Fibroblast of lung (primary cell): ENCODE data around the gene COX5B. TPM values are rescaled to one million over a fixed set of nuclear protein-coding genes. Genes with fewer than 3 reads are reported as not detected.
"Not testable (repeated sequence)": the region's sequence is repeated elsewhere in the genome, so short reads cannot be mapped to it uniquely, and the experiment has no call there.

Experiments used
- DNase-seq, 2 donors: peaks; one replicate each; pipeline versions ENCODE4 v3.0.0 to v3.0.0-alpha.2; 2010; ENCODE audit warnings: low read depth in 2 of 2
- H2AFZ ChIP-seq: 2 replicates; pipeline ENCODE4 v1.5.1; 2012; ENCODE audit warnings: low read length, control low read depth, inconsistent platforms
- H3K27ac ChIP-seq: 2 replicates; pipeline ENCODE4 v1.5.1; 2011; ENCODE audit warnings: low read length, control low read depth; ENCODE audit not compliant: insufficient read depth
- H3K27me3 ChIP-seq: 2 replicates; pipeline ENCODE4 v1.5.1; 2011; ENCODE audit warnings: mild to moderate bottlenecking, low read length; ENCODE audit not compliant: control insufficient read depth, insufficient read depth
- H3K36me3 ChIP-seq: 2 replicates; pipeline ENCODE4 v1.5.1; 2011; ENCODE audit warnings: low read length; ENCODE audit not compliant: control insufficient read depth, insufficient read depth
- H3K4me1 ChIP-seq: 2 replicates; pipeline ENCODE4 v1.5.1; 2011; ENCODE audit warnings: low read length; ENCODE audit not compliant: control insufficient read depth, insufficient read depth; ENCODE audit errors: extremely low read depth
- H3K4me2 ChIP-seq: 2 replicates; pipeline ENCODE4 v1.5.1; 2011; ENCODE audit warnings: low read length, control low read depth; ENCODE audit not compliant: insufficient read depth; ENCODE audit errors: extremely low read depth
- H3K4me3 ChIP-seq, 4 experiments: fragments of 200-600 bp in 1 of 4; sonication (generic) in 1 of 4; replicated peaks in 1 of 4; 2 replicates each; pipeline ENCODE4 v1.5.1; 2011 to 2016; ENCODE audit warnings: low read length in 4 of 4, low read depth in 3 of 4, mild to moderate bottlenecking in 3 of 4, control low read depth in 2 of 4, inconsistent platforms in 1 of 4, mixed read lengths in 1 of 4; ENCODE audit not compliant: insufficient read depth in 1 of 4; ENCODE audit errors: control extremely low read depth in 1 of 4
- H3K79me2 ChIP-seq: 2 replicates; pipeline ENCODE4 v1.5.1; 2012; ENCODE audit warnings: mild to moderate bottlenecking, low read length, inconsistent platforms; ENCODE audit not compliant: control insufficient read depth, insufficient read depth
- H3K9ac ChIP-seq: 2 replicates; pipeline ENCODE4 v1.5.1; 2011; ENCODE audit warnings: mild to moderate bottlenecking, low read length, control low read depth; ENCODE audit not compliant: insufficient read depth
- H3K9me3 ChIP-seq: 2 replicates; pipeline ENCODE4 v1.5.1; 2012; ENCODE audit warnings: low read depth, low read length; ENCODE audit not compliant: control insufficient read depth, insufficient read depth
- H4K20me1 ChIP-seq: 2 replicates; pipeline ENCODE4 v1.5.1; 2011; ENCODE audit warnings: low read length; ENCODE audit not compliant: control insufficient read depth, insufficient read depth; ENCODE audit errors: extremely low read depth
- CTCF ChIP-seq, 2 donors: IDR thresholded peaks in 1 of 2; conservative IDR thresholded peaks in 1 of 2; 1 replicate in 1 of 2; 2 replicates in 1 of 2; pipeline ENCODE4 v1.5.1; 2011 to 2012; ENCODE audit warnings: low read length in 2 of 2, control low read depth in 1 of 2, inconsistent platforms in 1 of 2, low read depth in 1 of 2, mild to moderate bottlenecking in 1 of 2
- EZH2 ChIP-seq: IDR thresholded peaks from 2 replicates; pipeline ENCODE4 v1.5.1; 2012; ENCODE audit warnings: low read length, control low read depth, mild to moderate bottlenecking; ENCODE audit errors: missing control alignments
- polyA plus RNA-seq, 2 donors: library from polyadenylated mRNA; depleted of rRNA in 1 of 2; stranded (reverse) in 1 of 2; unstranded in 1 of 2; fragments of >200 nt; gene quantifications; 2 replicates each; pipeline ENCODE4 v1.2.1, GENCODE V29; 2011 to 2012; ENCODE audit warnings: missing spikeins in 1 of 2
- total RNA-seq: library from RNA; depleted of rRNA; stranded (reverse); fragments of >200 nt; gene quantifications from 2 replicates; pipeline ENCODE4 v1.2.1, GENCODE V29; 2014

Gene COX5B
- total and polyA plus RNA-seq, 2 donors (not counting 1 experiment from before 2014, with no cell fraction given): 257 to 381 TPM

GRCh38 chr2:97676620-97677019 lies 30.8 kb downstream of the COX5B start:
- no peaks in the 10 kb centered on the region for H3K27me3 ChIP-seq
- TF ChIP-seq EZH2 (no peak), CTCF (conservative IDR thresholded peaks at IDR 0.05 in 1 of 2, IDR thresholded peaks at IDR 0.05 in 1 of 2; ENCODE audit: low read depth in 1 of 2, low read length in 2 of 2) (no peak)
- H3K36me3 ChIP-seq: no peaks in the 10 kb centered on the region
- no peak overlapping the region for H3K4me2 ChIP-seq
- H4K20me1 ChIP-seq: no peaks in the 10 kb centered on the region
- H3K4me3 ChIP-seq: no peak overlapping the region
- no peaks in the 10 kb centered on the region for H3K79me2 ChIP-seq
- no peaks in the 10 kb centered on the region for H3K4me1 ChIP-seq
- no peak overlapping the region for H3K27ac ChIP-seq
- DNase-seq: no peak
- no peak overlapping the region for H2AFZ ChIP-seq
- no peak overlapping the region for H3K9ac ChIP-seq
- H3K9me3 ChIP-seq: no peaks in the 10 kb centered on the region

- H3K4me1 ChIP-seq: no peaks in the 10 kb centered on the region
- H3K4me3 ChIP-seq: no peak overlapping the region
- H3K79me2 ChIP-seq: no peaks in the 10 kb centered on the region
- H3K36me3 ChIP-seq: no peaks in the 10 kb centered on the region
- no peaks in the 10 kb centered on the region for H4K20me1 ChIP-seq
- H3K27ac ChIP-seq: no peak overlapping the region
- no peak for DNase-seq
- TF ChIP-seq EZH2: no peak
- TF ChIP-seq CTCF (conservative IDR thresholded peaks at IDR 0.05 in 1 of 2, IDR thresholded peaks at IDR 0.05 in 1 of 2; ENCODE audit: low read depth in 1 of 2, low read length in 2 of 2): no peak
- H2AFZ ChIP-seq: no peak overlapping the region
- H3K9me3 ChIP-seq: no peaks in the 10 kb centered on the region
- H3K4me2 ChIP-seq: no peak overlapping the region
- no peaks in the 10 kb centered on the region for H3K27me3 ChIP-seq
- no peak overlapping the region for H3K9ac ChIP-seq
Observed at GRCh38 chr2:97677480-97677879, 31.6 kb downstream of the COX5B start.

- Histone ChIP-seq H3K4me1 (no peaks in the 10 kb centered on the region), H3K4me3 (no peak overlapping the region), H3K9me3 (no peaks in the 10 kb centered on the region), H3K36me3 (no peaks in the 10 kb centered on the region), H3K27me3 (no peaks in the 10 kb centered on the region), H4K20me1 (no peaks in the 10 kb centered on the region), H3K27ac (no peak overlapping the region), H3K4me2 (no peak overlapping the region), H2AFZ (no peak overlapping the region), H3K79me2 (no peaks in the 10 kb centered on the region), H3K9ac (no peak overlapping the region)
- no peak for DNase-seq
- no peak for TF ChIP-seq EZH2
- TF ChIP-seq CTCF (conservative IDR thresholded peaks at IDR 0.05 in 1 of 2, IDR thresholded peaks at IDR 0.05 in 1 of 2; ENCODE audit: low read depth in 1 of 2, low read length in 2 of 2): no peak
Observed at GRCh38 chr2:97678298-97678697, 32.4 kb downstream of the COX5B start.

- not testable (repeated sequence) for H3K9me3 ChIP-seq, H3K79me2 ChIP-seq, H2AFZ ChIP-seq
Observed at GRCh38 chr2:97687235-97687634, 41.4 kb downstream of the COX5B start.

More at GRCh38 chr2:97687235-97687634, 41.4 kb downstream of the COX5B start:
- not testable (repeated sequence) for DNase-seq, H3K4me1 ChIP-seq, H3K27ac ChIP-seq, H4K20me1 ChIP-seq, H3K36me3 ChIP-seq, H3K4me3 ChIP-seq, H3K4me2 ChIP-seq, H3K9ac ChIP-seq, H3K27me3 ChIP-seq
